Measurements from ENCODE around the gene HS3ST3B1. TPM values are rescaled to one million over a fixed set of nuclear protein-coding genes. Genes with fewer than 3 reads are reported as not detected.

Gene HS3ST3B1
- total and polyA plus RNA-seq, 8 donors, result 0.81 to 3.6 (median 1.6) TPM; not detected in 2

DNA sequence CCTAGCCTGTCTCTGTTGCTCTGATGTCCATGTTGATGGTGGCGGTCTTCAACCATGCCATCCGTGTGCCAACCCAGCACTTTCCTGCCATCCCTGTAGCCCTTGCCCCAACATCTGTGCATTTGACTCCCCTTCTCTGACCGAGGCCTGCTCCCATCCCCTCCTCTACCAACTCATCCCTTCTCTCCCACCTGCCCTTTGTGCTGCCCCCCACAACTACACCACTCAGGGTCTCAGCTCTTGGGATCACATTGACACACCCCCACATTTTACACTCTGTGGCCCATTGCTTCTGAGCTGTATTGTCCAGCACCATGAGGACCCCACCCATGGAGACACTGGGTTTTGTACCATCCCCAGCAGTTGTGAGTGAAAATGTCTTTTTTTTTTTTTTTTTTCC is 11.6 kb downstream of the HS3ST3B1 start:
- H3K4me3 ChIP-seq, result no peak overlapping the region
- peaks cover 0 to 39% (median 19%) of the 10 kb centered on the region in 3 donors for H3K27me3 ChIP-seq
- no peaks in the 10 kb centered on the region for H3K9me3 ChIP-seq
- H3K36me3 ChIP-seq, result no peaks in the 10 kb centered on the region
- H3K27ac ChIP-seq, result no peak overlapping the region
- TF ChIP-seq POLR2A (IDR thresholded peaks at IDR 0.05) (no peak), POLR2AphosphoS5 (IDR thresholded peaks at IDR 0.05) (no peak), EP300 (IDR thresholded peaks at IDR 0.05) (no peak)
- TF ChIP-seq, protein P1, sequence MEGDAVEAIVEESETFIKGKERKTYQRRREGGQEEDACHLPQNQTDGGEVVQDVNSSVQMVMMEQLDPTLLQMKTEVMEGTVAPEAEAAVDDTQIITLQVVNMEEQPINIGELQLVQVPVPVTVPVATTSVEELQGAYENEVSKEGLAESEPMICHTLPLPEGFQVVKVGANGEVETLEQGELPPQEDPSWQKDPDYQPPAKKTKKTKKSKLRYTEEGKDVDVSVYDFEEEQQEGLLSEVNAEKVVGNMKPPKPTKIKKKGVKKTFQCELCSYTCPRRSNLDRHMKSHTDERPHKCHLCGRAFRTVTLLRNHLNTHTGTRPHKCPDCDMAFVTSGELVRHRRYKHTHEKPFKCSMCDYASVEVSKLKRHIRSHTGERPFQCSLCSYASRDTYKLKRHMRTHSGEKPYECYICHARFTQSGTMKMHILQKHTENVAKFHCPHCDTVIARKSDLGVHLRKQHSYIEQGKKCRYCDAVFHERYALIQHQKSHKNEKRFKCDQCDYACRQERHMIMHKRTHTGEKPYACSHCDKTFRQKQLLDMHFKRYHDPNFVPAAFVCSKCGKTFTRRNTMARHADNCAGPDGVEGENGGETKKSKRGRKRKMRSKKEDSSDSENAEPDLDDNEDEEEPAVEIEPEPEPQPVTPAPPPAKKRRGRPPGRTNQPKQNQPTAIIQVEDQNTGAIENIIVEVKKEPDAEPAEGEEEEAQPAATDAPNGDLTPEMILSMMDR (IDR thresholded peaks at IDR 0.05), result no peak
- no peak for DNase-seq
- WGBS, 5 donors, result 91 to 97% (median 94%) methylated on average over 3 of the region's 3 CpGs
- intact Hi-C loops (cut with DNase I; ENCODE audit: low total_unique reads), result no loop called here
- H3K4me1 ChIP-seq, result peaks cover 4 to 25% (median 20%) of the 10 kb centered on the region in 4 donors

DNA sequence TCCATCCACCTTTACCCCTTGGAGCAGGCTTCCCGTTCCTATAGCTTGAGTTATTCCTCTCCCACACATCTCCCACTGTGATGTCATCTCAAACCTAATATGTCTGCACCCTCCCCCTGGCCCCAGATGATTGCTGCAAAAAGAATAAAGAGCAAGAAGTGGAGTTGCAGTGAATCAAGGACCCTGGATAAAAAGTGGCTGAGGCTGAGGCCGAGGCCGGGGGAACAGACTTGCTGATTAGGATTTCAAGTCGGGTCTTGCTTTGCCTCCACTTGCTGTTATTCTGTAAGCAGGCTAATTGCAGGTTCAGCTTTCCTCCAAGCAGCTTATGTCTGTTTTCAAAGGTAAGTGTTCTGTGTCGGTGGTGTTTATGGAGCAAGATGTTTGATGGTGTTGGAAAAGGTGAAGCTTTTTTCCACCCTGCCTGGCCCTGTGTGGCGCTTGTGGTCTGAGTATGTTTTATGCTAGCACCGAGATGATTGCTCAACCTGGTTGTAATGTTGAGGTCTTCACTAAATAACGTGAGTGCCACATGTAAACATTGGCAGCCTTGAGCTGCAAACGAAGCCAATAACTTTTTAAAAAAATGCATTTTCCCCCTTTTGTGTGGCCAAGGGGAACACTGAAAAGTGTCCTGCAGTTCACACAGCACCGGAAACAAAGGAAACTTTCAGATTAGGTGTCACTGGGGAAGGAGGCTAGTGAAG is 15.4 kb downstream of the HS3ST3B1 start:
- WGBS, 5 donors, result 39 to 55% (median 48%) methylated on average over 10 of the region's 10 CpGs
- H3K27ac ChIP-seq, result no peak overlapping the region
- H3K4me1 ChIP-seq, result peaks cover 0 to 6% (median 3%) of the 10 kb centered on the region in 4 donors
- no peak for DNase-seq
- TF ChIP-seq POLR2AphosphoS5 (IDR thresholded peaks at IDR 0.05), result peak in 1 of 3 donors; percentile 8
- TF ChIP-seq EP300 (IDR thresholded peaks at IDR 0.05), result no peak
- TF ChIP-seq, protein P1 (IDR thresholded peaks at IDR 0.05), result no peak
- no peak overlapping the region for H3K4me3 ChIP-seq
- H3K36me3 ChIP-seq, result no peaks in the 10 kb centered on the region
- no peaks in the 10 kb centered on the region for H3K9me3 ChIP-seq
- intact Hi-C loops (cut with DNase I; ENCODE audit: low total_unique reads), result no loop called here
- peaks cover 0 to 29% (median 0%) of the 10 kb centered on the region in 3 donors for H3K27me3 ChIP-seq

DNA sequence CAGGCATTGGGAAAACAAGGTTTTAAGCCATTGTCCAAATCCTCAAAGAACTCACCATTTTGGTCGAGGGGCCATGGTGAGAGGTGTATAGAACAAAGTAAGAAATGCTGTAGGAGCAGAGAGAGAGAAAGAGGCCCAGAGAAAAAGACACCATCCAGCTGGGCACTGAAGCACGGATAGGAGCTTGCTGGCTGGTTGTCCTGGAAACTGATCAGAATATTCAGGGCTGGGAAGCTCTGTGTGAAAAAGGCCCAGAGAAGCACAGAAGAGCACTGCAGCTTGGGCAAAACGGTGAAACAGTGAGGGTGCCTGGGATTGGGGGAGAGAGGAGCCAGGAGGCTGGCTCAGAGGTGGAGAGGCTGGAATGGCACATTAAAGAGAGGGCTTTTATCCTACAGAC is 16.5 kb downstream of the HS3ST3B1 start:
- H3K4me1 ChIP-seq, result peaks cover 0 to 6% (median 0%) of the 10 kb centered on the region in 4 donors
- H3K4me3 ChIP-seq, result no peak overlapping the region
- no peak overlapping the region for H3K27ac ChIP-seq
- DNase-seq, result no peak
- WGBS, 5 donors, result 56 to 71% (median 63%) methylated on average over 3 of the region's 3 CpGs
- intact Hi-C loops (cut with DNase I; ENCODE audit: low total_unique reads), result no loop called here
- TF ChIP-seq POLR2A (IDR thresholded peaks at IDR 0.05) (no peak), EP300 (IDR thresholded peaks at IDR 0.05) (no peak), POLR2AphosphoS5 (IDR thresholded peaks at IDR 0.05) (no peak)
- TF ChIP-seq, protein P1 (IDR thresholded peaks at IDR 0.05), result no peak
- peaks cover 0 to 29% (median 0%) of the 10 kb centered on the region in 3 donors for H3K27me3 ChIP-seq
- H3K36me3 ChIP-seq, result no peaks in the 10 kb centered on the region
- H3K9me3 ChIP-seq, result no peaks in the 10 kb centered on the region

DNA sequence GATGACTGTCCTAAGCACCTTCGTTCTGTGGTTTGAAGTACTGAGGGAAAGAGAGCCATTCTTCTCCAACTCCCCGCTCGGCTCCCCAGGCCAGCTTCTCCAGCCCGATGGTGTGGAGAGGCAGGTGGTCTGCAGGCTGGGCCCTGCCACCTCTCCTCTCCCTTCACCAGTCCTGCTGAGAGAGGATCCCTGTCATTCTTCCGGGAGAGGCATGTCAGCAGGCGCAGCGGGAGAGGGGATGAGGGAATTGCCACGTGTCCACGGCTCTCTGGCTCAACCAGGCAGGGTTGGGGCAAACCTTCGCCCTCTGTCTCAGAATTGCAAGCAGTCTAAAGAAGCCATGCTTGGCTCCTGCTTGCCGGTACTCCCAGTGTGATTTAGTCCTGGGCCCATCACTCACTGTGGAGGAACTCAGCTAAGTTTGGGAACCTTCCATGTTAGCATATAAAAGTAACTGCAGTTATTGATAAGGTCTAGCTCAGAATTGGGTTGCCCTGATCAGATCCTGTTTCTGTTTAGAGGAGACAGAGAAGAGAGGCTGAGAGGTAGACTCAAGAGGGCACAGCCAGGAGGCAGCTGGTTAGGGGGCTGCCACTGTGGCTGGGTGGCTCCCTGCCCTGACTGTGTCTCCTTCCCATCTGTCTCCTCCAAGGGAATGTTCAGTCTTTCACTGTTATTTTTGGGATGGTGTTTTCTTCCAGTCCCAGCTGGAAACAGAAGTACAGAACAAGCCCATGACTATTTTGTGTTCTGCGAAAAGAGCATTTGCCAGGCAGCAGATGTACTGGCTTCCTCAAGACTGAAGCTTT is 17.4 kb downstream of the HS3ST3B1 start:
- DNase-seq, result no peak
- H3K27ac ChIP-seq, result no peak overlapping the region
- no peaks in the 10 kb centered on the region for H3K9me3 ChIP-seq
- TF ChIP-seq POLR2AphosphoS5 (IDR thresholded peaks at IDR 0.05) (no peak), EP300 (IDR thresholded peaks at IDR 0.05) (no peak), POLR2A (IDR thresholded peaks at IDR 0.05) (no peak)
- TF ChIP-seq, protein P1 (IDR thresholded peaks at IDR 0.05), result no peak
- peaks cover 0 to 6% (median 0%) of the 10 kb centered on the region in 4 donors for H3K4me1 ChIP-seq
- intact Hi-C loops (cut with DNase I; ENCODE audit: low total_unique reads), result no loop called here
- no peaks in the 10 kb centered on the region for H3K36me3 ChIP-seq
- 73 to 86% (median 77%) methylated on average over 12 of the region's 12 CpGs for WGBS, 5 donors
- no peak overlapping the region for H3K4me3 ChIP-seq
- H3K27me3 ChIP-seq, result peaks cover 0 to 29% (median 0%) of the 10 kb centered on the region in 3 donors
